ENCODE data around the gene KCNMB2.

DNA sequence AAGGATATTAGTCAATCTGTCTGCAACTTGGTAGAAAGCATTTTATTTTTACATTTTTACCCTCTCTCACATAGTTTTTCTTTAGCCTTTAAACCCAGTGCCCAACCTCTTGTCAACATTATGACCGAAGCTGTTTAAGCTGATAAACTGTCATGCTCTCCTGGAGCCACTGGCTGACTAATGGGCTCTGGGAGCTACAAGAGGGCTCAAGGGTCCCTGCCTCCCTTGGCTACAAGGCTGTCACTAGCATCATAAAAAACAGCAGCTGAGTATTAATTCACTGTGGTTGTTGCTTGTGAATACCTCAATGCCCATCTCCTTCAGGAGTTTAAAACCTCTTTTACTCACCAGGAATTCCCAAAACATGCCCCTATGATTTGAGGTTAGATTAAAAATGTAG is 297.5 kb downstream of the KCNMB2 start:
- TF ChIP-seq, protein P1, sequence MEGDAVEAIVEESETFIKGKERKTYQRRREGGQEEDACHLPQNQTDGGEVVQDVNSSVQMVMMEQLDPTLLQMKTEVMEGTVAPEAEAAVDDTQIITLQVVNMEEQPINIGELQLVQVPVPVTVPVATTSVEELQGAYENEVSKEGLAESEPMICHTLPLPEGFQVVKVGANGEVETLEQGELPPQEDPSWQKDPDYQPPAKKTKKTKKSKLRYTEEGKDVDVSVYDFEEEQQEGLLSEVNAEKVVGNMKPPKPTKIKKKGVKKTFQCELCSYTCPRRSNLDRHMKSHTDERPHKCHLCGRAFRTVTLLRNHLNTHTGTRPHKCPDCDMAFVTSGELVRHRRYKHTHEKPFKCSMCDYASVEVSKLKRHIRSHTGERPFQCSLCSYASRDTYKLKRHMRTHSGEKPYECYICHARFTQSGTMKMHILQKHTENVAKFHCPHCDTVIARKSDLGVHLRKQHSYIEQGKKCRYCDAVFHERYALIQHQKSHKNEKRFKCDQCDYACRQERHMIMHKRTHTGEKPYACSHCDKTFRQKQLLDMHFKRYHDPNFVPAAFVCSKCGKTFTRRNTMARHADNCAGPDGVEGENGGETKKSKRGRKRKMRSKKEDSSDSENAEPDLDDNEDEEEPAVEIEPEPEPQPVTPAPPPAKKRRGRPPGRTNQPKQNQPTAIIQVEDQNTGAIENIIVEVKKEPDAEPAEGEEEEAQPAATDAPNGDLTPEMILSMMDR (IDR thresholded peaks at IDR 0.05; ENCODE audit: low read depth, low read length) = no peak
- no peak for TF ChIP-seq EZH2phosphoT487 (IDR thresholded peaks at IDR 0.05; ENCODE audit: low read depth)

Data from OCI-LY3 (cell line).